Gastrocnemius medialis (tissue), 4 donors: ENCODE results near the gene HS2ST1. TPM values are rescaled to one million over a fixed set of nuclear protein-coding genes. Genes with fewer than 3 reads are reported as not detected.

Experiments
- ATAC-seq, 2 donors: fragments of 150-250 bp; one replicate each; pipeline ENCODE4 v1.9.1; 2016
- DNase-seq, 2 donors: peaks; one replicate each; pipeline ENCODE4 v3.0.0-alpha.2; 2019
- H3K27ac ChIP-seq, 4 donors: fragments of 200-600 bp; sonication (generic); 1 replicate in 1 of 4; 2 replicates in 3 of 4; pipeline ENCODE4 v1.5.1; 2016 to 2018; ENCODE audit warnings: mild to moderate bottlenecking in 2 of 4, moderate library complexity in 1 of 4
- H3K27me3 ChIP-seq, 3 donors: fragments of 200-600 bp; sonication (generic) in 2 of 3; 1 replicate in 1 of 3; 2 replicates in 2 of 3; pipeline versions ENCODE4 v1.5.1 to v1.6.0; 2016 to 2019; ENCODE audit warnings: mild to moderate bottlenecking in 1 of 3, moderate library complexity in 1 of 3
- H3K36me3 ChIP-seq, 2 donors: fragments of 200-600 bp; sonication (generic) in 1 of 2; one replicate each; pipeline ENCODE4 v1.5.1; 2017 to 2018
- H3K4me1 ChIP-seq, 2 donors: fragments of 200-600 bp; sonication (generic) in 1 of 2; one replicate each; pipeline ENCODE4 v1.5.1; 2016 to 2017; ENCODE audit warnings: mild to moderate bottlenecking in 2 of 2
- H3K4me3 ChIP-seq, 4 donors: fragments of 200-600 bp; sonication (generic) in 3 of 4; 1 replicate in 1 of 4; 2 replicates in 3 of 4; pipeline ENCODE4 v1.5.1; 2016 to 2019; ENCODE audit warnings: mild to moderate bottlenecking in 2 of 4
- H3K9me3 ChIP-seq, 3 donors: fragments of 200-600 bp; sonication (generic) in 2 of 3; 1 replicate in 1 of 3; 2 replicates in 2 of 3; pipeline ENCODE4 v1.5.1; 2016 to 2019
- CTCF ChIP-seq, 5 experiments: fragments of 450-650 bp in 3 of 5; fragments of 200-600 bp in 2 of 5; sonication (generic) in 2 of 5; IDR thresholded peaks in 4 of 5; conservative IDR thresholded peaks in 1 of 5; 1 replicate in 4 of 5; 2 replicates in 1 of 5; pipeline ENCODE4 v1.5.1; 2016 to 2019; ENCODE audit warnings: antibody characterized with exemption in 5 of 5, mild to moderate bottlenecking in 3 of 5, moderate library complexity in 3 of 5
- POLR2A ChIP-seq, 2 donors: fragments of 450-650 bp; IDR thresholded peaks; one replicate each; pipeline ENCODE4 v1.6.1; 2017; ENCODE audit warnings: antibody characterized with exemption in 2 of 2, mild to moderate bottlenecking in 2 of 2, moderate library complexity in 2 of 2
- in situ Hi-C, 4 donors: fragments of 200-750 bp; cut with MboI; loops; one replicate each; pipeline versions ENCODE4 v1.15.0 to v1.8.0; 2017; ENCODE audit warnings: low sequenced_read_pairs in 4 of 4
- intact Hi-C: fragments of 100-400 bp; cut with DNase I; formaldehyde crosslinking; loops from one replicate; pipeline ENCODE4 v1.15.1; 2023; ENCODE audit warnings: low total_unique reads
- total RNA-seq, 4 donors: library from RNA; depleted of rRNA; stranded (reverse); fragments of >200 nt; gene quantifications; one replicate each; pipeline versions ENCODE4 v1.1.0 to v1.2.3, GENCODE V29; 2016

The HS2ST1 gene
- total RNA-seq, 4 donors from 2014 or later = 4.1 to 8.2 (median 6.8) TPM

GRCh38 chr1:87103074-87103473 lies 188.6 kb downstream of the HS2ST1 start:
- no peak overlapping the region for H3K27ac ChIP-seq
- DNase-seq (no peak), ATAC-seq (no peak)
- no peak overlapping the region for H3K4me3 ChIP-seq
- intact Hi-C loops (no loop called here), in situ Hi-C loops (no loop called here)
- H3K36me3 ChIP-seq = no peaks in the 10 kb centered on the region
- H3K9me3 ChIP-seq = no peaks in the 10 kb centered on the region
- TF ChIP-seq CTCF (IDR thresholded peaks at IDR 0.05 in 4 of 5, conservative IDR thresholded peaks at IDR 0.05 in 1 of 5) = no peak
- no peak for TF ChIP-seq POLR2A (IDR thresholded peaks at IDR 0.05)
- no peaks in the 10 kb centered on the region for H3K4me1 ChIP-seq
- no peaks in the 10 kb centered on the region for H3K27me3 ChIP-seq

- no peak for TF ChIP-seq POLR2A (IDR thresholded peaks at IDR 0.05)
- TF ChIP-seq CTCF (IDR thresholded peaks at IDR 0.05 in 4 of 5, conservative IDR thresholded peaks at IDR 0.05 in 1 of 5) = no peak
- in situ Hi-C loops (no loop called here), intact Hi-C loops (no loop called here)
These were observed 189.7 kb downstream of the HS2ST1 start for GRCh38 chr1:87104140-87104539.

GRCh38 chr1:87104945-87105344 lies 190.5 kb downstream of the HS2ST1 start:
- in situ Hi-C loops (no loop called here), intact Hi-C loops (no loop called here)
- ATAC-seq (no peak), DNase-seq (no peak)
- no peaks in the 10 kb centered on the region for H3K9me3 ChIP-seq
- H3K4me3 ChIP-seq = no peak overlapping the region
- no peak overlapping the region for H3K27ac ChIP-seq
- TF ChIP-seq CTCF (IDR thresholded peaks at IDR 0.05 in 4 of 5, conservative IDR thresholded peaks at IDR 0.05 in 1 of 5) (no peak), POLR2A (IDR thresholded peaks at IDR 0.05) (no peak)
- H3K4me1 ChIP-seq = no peaks in the 10 kb centered on the region
- H3K36me3 ChIP-seq = no peaks in the 10 kb centered on the region
- no peaks in the 10 kb centered on the region for H3K27me3 ChIP-seq

More at GRCh38 chr1:87104140-87104539, 189.7 kb downstream of the HS2ST1 start:
- Histone ChIP-seq H3K27ac (no peak overlapping the region), H3K36me3 (no peaks in the 10 kb centered on the region), H3K27me3 (no peaks in the 10 kb centered on the region), H3K4me3 (no peak overlapping the region), H3K4me1 (no peaks in the 10 kb centered on the region), H3K9me3 (no peaks in the 10 kb centered on the region)
- no peak for DNase-seq
- no peak for ATAC-seq

- H3K27me3 ChIP-seq = no peaks in the 10 kb centered on the region
- DNase-seq (no peak), ATAC-seq (no peak)
- H3K4me3 ChIP-seq = no peak overlapping the region
- H3K36me3 ChIP-seq = no peaks in the 10 kb centered on the region
- TF ChIP-seq CTCF (IDR thresholded peaks at IDR 0.05 in 4 of 5, conservative IDR thresholded peaks at IDR 0.05 in 1 of 5) (no peak), POLR2A (IDR thresholded peaks at IDR 0.05) (no peak)
- in situ Hi-C loops = no loop called here
- H3K27ac ChIP-seq = no peak overlapping the region
- intact Hi-C loops = no loop called here
- H3K9me3 ChIP-seq = no peaks in the 10 kb centered on the region
- H3K4me1 ChIP-seq = no peaks in the 10 kb centered on the region
These were observed 191.7 kb downstream of the HS2ST1 start for GRCh38 chr1:87106144-87106543.

- DNase-seq (no peak), ATAC-seq (no peak)
- intact Hi-C loops (no loop called here), in situ Hi-C loops (no loop called here)
- Histone ChIP-seq H3K9me3 (no peaks in the 10 kb centered on the region), H3K36me3 (no peaks in the 10 kb centered on the region), H3K4me3 (no peak overlapping the region), H3K4me1 (no peaks in the 10 kb centered on the region), H3K27ac (no peak overlapping the region), H3K27me3 (no peaks in the 10 kb centered on the region)
- TF ChIP-seq POLR2A (IDR thresholded peaks at IDR 0.05) = no peak
- no peak for TF ChIP-seq CTCF (IDR thresholded peaks at IDR 0.05 in 4 of 5, conservative IDR thresholded peaks at IDR 0.05 in 1 of 5)
These were observed 192.4 kb downstream of the HS2ST1 start for GRCh38 chr1:87106867-87107266.
